NCI-H1048 (cell line): ENCODE data around the gene CACNG1.
"Not testable (repeated sequence)": the region's sequence is repeated elsewhere in the genome, so short reads cannot be mapped to it uniquely, and the experiment has no call there.

ENCODE experiments used
- DNase-seq: peaks from one replicate; lab custom pipeline; 2025; lab: John Stamatoyannopoulos, UW

Gene CACNG1

GRCh38 chr17:67080804-67081203, 36.5 kb downstream of the CACNG1 start:
- no peak for DNase-seq

GRCh38 chr17:67082107-67082506, 37.8 kb downstream of the CACNG1 start:
- no peak for DNase-seq

GRCh38 chr17:67085406-67085805, 41.1 kb downstream of the CACNG1 start:
- no peak for DNase-seq

GRCh38 chr17:67088639-67089038, 44.3 kb downstream of the CACNG1 start:
- no peak for DNase-seq

GRCh38 chr17:67090341-67090740, 46.0 kb downstream of the CACNG1 start:
- no peak for DNase-seq

- no peak for DNase-seq
Measured at GRCh38 chr17:67092291-67092690, 47.9 kb downstream of the CACNG1 start.

- not testable (repeated sequence) for DNase-seq
Measured at GRCh38 chr17:67092710-67093109, 48.4 kb downstream of the CACNG1 start.

GRCh38 chr17:67093348-67093747, 49.0 kb downstream of the CACNG1 start:
- no peak for DNase-seq

GRCh38 chr17:67095291-67095690, 50.9 kb downstream of the CACNG1 start:
- not testable (repeated sequence) for DNase-seq

GRCh38 chr17:67095803-67096202, 51.4 kb downstream of the CACNG1 start:
- DNase-seq = no peak

GRCh38 chr17:67096609-67097008, 52.3 kb downstream of the CACNG1 start:
- no peak for DNase-seq

- no peak for DNase-seq
Measured at GRCh38 chr17:67098006-67098405, 53.7 kb downstream of the CACNG1 start.

- not testable (repeated sequence) for DNase-seq
Measured at GRCh38 chr17:67104641-67105040, 60.3 kb downstream of the CACNG1 start.

- DNase-seq = no peak
Measured at GRCh38 chr17:67105213-67105612, 60.9 kb downstream of the CACNG1 start.
